DMS114 treated with DMSO at 0.1 percent for 48 hours (cell line): ENCODE results near the gene IQGAP3.

Experiments used
- DNase-seq: peaks from one replicate; lab custom pipeline; 2025; ENCODE audit not compliant: unreplicated experiment; lab: John Stamatoyannopoulos, UW

The IQGAP3 gene

GRCh38 chr1:156498432-156499193 lies 73.8 kb downstream of the IQGAP3 start:
- DNase-seq = no peak

DNA sequence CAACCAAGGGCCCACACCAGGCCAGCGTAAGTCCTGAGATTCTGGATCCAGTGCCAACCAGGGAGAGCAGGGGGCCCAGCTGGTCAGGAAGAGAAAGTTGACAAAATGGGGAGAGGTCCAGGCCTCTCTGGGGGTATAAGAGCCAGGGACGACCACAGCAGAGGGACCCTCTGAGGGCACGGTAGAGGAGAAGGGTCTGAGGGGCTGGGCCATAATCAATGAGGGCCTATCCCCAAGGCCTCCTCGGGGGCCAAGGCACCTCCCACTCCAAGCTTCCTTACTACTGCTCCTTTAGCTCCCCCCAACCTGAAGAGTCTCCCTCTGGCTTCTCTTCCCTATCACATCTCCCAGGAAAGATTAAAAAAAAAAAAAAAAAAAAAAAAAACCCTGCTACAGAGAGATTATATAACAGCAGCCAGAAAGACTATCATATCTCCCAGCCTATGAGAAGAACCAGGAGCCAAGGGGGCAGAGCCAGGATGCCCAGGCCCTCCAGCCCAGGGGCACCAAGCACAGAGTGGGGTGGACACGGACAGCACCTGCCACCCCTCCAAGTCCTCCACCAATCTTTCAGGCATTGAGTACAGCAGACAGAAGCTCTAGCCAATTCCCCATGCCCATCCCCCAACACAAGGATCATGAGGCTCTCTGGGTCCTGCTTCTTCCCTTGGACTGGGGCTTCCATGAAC lies 74.5 kb downstream of the IQGAP3 start:
- DNase-seq = no peak

DNA sequence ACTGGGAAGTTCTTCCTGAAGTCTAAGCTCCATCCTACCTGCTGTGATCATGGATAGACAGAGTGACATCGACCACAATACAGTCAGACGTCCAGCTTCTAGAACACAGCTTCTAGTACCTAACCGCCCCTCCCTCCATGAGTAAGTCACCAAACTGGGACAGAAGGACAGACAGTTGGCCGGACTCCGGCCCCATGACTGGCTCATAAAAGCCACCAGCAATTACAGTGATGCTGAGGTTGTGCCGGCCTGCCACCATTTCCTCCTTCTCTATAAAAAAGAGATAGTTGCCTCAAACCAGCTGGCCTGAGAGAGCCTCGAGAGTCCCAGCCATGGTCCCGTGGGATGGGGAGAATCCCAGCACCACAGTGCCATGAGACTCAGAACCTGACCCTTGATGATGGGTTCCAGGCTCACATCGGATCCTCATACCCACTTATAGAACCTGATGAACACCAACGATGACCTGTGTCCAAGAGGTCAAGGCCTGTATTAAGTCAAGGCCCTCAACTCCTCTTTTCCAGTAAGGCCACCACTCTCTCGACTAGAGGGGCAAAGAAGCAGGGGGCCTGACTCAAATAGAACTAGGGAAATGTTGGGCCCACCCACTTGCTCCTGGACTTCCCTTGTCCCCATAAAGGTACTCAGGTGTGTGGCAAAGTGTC lies 75.2 kb downstream of the IQGAP3 start:
- no peak for DNase-seq

- DNase-seq = no peak
These were observed 76.1 kb downstream of the IQGAP3 start for GRCh38 chr1:156496211-156496761.

GRCh38 chr1:156495401-156496140 lies 76.8 kb downstream of the IQGAP3 start:
- no peak for DNase-seq

- no peak for DNase-seq
These were observed 78.0 kb downstream of the IQGAP3 start for GRCh38 chr1:156494309-156494895.

- DNase-seq = no peak
These were observed 78.6 kb downstream of the IQGAP3 start for GRCh38 chr1:156493742-156494141.

- no peak for DNase-seq
These were observed 79.2 kb downstream of the IQGAP3 start for GRCh38 chr1:156493154-156493631.

DNA sequence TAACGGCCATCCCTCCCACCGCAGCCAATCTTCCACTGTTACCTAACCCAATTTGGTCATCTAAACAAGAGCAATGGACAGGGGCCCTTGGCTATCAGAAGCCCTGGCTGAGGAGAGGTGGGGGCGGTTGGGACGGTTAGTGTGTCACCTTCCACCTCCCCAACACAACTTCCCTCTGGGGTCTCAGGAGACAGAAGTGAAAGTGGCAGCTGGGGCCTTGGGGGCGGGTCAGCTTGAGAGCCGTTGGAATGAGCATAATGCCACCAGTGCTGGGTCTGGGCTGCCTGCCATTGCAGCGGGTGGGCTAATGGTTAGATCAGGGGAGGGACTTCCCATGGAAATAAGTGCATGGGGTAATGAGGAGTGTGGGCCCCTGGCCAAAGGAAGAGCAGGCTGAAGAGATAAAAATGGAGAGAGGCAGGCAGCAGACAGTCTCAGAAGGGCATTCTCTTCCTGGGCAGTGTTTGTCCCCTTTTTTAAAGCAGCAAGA lies 79.7 kb downstream of the IQGAP3 start:
- no peak for DNase-seq

- DNase-seq = no peak
These were observed 80.3 kb downstream of the IQGAP3 start for GRCh38 chr1:156492013-156492590.

- DNase-seq = no peak
These were observed 81.0 kb downstream of the IQGAP3 start for GRCh38 chr1:156491151-156491949.

GRCh38 chr1:156490401-156491032 lies 81.8 kb downstream of the IQGAP3 start:
- DNase-seq = no peak

DNA sequence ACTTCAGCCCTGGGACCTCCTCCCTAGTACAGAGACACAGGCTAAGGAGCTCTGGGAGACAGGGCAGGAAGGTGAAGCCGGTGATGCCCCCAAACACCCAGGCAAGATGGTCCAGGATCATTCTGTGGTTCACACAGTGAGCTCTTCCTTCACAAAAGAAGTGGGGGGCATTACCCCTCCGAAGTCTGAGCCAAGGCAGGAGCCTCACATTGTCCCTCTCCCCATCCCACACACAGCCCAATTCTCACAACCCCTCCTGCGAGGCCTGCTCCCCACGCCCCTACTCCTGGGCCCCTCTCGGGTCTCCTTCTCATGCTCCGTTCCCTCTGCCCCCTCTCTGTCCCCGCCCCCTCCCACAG lies 82.5 kb downstream of the IQGAP3 start:
- DNase-seq = no peak

DNA sequence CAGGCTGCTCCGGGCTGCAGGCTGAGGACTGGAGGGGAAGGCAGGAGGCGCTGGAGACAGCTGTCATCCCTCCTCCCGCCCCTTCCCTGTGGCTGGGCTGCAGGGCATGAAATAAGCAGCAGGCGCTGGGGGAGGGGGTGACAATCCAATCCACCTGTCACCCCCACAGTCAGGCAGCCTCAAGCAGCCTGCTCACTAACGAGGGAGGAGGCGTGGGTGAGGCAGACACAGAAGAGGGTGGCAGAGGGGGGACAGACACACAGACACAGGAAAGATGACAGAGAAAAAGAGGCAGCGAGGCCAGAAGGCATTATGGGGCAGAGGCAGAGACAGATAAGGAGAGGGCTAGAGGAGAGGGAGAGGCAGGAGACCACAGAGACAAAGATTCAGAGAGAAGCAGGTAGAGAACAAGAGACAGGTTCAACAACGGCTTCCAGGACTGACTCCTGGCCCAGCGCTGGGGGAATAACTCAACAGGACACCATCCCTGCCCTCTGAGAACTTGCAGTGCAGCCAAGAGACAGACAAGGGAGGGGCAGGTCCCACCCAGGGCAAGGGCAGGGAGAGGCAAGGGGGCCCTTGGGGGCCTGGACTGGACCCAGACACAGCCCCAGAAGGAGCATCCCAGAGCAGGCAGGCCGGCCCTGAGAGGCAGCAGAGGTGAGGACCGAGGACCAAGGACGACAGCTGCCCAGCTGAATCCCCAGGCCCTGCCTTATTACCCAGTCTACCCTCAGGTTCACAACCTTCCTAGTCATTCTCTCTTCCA lies 83.0 kb downstream of the IQGAP3 start:
- no peak for DNase-seq

DNA sequence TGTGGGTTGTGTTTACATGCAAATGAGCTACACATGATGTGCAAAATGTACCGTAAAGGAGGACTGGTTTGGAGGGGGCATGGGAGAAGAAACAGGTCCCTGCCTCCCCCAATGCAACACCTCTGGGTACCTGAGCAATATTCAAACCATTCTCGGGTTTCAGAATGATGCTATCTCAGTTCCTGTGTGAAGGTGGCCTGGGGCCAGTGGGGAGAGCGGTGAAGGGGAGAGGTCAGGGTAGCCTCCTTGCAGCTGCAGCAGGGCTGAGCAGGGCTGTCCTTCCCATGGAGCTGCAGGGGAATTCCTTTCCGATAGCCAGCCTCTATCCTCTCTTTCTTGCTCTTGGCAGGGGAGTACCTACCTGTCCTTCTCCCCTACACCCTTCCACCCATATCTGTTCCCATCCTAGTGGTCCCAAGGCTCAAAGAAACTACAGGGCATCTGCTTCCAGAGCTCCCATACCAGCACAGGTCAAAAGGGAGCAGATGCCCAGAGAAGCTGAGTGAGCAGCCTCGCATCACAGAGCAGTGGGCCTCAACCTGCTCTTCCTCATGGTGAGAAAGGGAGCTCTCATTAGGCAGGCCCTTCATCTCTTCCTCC lies 83.7 kb downstream of the IQGAP3 start:
- no peak for DNase-seq

GRCh38 chr1:156487862-156488261 lies 84.5 kb downstream of the IQGAP3 start:
- no peak for DNase-seq

DNA sequence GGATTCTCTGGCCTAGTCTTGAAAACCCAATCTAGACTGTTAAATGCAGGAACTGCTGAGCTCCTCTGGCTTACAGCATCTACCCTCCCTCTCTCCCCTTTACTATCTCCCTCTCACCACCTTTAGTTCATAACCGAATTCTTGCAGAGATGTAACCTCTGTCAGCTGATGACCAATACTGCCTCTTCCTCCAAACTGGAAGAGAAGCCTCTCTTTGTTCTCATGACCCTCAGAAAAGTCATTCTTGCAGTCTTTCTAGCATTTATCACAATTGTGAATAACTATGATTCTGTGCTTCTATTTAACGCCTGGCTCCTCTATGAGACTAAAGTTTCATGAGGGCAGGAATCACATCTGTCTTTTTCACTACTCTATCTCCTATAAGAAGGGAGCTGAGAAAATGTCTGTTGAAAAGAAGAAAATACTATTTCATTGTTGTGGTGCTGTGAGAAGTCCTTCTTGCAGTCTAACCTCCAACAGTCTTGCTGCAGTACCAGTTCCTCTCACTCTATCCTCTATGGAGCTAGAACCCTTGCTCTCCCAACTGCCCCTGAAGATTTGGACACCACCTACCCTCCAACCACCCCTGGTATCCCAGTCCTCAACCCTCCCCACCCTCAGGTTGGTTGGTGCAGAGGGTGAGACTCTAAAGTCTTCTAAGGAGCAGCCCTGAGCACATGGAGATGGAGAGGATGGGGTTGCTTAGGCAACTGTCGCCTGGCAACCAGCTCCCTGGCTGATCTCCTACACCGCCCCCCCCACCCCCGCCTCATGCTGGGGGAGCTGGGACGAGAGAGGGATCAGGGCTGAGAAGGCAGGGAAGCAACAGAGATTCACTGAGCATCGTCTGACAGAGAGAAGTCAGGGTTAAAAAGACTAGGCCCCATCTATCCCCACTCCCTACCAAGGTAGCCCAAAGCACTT lies 85.7 kb downstream of the IQGAP3 start:
- DNase-seq = no peak
